ENCODE data around the gene PSMD5.
A peak's percentile ranks its signal among the peaks of the same experiment; 100 is the strongest.
"Not testable (repeated sequence)": the region's sequence is repeated elsewhere in the genome, so short reads cannot be mapped to it uniquely, and the experiment has no call there.

The PSMD5 gene

DNA sequence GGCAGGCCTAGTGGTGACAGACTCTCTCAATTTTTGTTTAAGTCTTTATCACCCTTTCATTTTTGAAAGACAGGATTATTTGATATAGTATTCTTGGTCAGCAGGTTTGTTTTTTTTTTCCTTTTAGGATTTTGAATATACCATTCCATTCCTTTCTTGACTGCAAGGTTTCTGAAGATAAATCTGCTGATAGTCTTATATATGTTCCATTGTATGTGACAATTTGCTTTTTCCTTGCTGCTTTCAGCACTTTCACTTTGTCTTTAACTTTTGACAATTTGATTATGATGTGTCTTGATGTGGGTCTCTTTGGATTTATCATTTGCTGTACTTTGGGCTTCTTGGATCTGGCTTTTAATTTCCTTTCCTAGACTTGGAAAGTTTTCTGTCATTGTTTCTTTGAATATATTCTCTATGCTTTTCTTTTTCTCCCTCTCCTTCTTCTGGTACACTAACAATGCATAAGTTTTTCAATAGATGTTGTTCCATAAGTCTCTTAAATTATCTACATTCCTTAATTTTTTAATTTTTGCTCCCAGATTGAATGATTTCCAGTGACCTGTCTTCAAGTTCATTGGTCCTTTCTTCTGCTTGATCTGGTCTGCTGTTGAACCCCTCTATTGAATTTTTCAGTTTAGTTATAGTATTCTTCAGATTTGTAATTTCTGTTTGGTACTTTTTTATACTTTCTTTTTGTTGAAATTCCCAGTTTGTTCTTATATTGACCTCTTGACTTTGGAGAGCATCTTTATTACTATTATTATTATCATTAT, 34.9 kb downstream of the PSMD5 start:
- Mint-ChIP-seq H3K27me3 (ENCODE audit: low read depth) (no peaks in the 10 kb centered on the region), H3K4me3 (no peak overlapping the region)
- TF ChIP-seq, protein P1, sequence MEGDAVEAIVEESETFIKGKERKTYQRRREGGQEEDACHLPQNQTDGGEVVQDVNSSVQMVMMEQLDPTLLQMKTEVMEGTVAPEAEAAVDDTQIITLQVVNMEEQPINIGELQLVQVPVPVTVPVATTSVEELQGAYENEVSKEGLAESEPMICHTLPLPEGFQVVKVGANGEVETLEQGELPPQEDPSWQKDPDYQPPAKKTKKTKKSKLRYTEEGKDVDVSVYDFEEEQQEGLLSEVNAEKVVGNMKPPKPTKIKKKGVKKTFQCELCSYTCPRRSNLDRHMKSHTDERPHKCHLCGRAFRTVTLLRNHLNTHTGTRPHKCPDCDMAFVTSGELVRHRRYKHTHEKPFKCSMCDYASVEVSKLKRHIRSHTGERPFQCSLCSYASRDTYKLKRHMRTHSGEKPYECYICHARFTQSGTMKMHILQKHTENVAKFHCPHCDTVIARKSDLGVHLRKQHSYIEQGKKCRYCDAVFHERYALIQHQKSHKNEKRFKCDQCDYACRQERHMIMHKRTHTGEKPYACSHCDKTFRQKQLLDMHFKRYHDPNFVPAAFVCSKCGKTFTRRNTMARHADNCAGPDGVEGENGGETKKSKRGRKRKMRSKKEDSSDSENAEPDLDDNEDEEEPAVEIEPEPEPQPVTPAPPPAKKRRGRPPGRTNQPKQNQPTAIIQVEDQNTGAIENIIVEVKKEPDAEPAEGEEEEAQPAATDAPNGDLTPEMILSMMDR (IDR thresholded peaks at IDR 0.05; ENCODE audit: unreplicated experiment in 3 of 3): no peak

DNA sequence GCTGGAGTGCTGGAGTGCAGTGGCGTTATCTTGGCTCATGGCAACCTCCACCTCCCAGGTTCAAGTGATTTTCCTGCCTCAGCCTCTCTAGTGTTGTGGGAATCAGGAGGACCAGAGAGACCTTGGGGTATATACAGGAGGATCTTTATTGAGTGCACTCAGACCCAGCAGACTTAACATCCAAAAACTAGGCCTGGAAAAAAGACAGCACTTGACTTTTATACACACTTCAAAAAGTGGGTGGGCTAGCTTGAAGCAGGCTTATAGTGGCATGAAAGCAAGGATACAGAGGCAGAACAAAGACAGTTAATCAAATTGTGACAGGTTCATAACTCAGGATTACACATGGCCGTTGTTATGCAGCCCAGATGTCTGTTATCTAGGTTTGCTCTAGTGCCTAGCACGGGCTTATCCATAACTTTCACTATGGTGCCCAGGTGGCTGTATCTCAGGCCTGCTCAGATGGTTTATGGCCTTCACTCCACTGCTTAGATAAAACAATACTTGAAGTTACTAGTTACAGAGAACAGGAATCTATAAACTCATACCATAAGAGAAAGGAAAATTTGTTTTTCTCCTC, 37.8 kb downstream of the PSMD5 start:
- H3K27me3 Mint-ChIP-seq (ENCODE audit: low read depth); H3K4me3 Mint-ChIP-seq: not testable (repeated sequence)
- peaks cover 34% of the 10 kb centered on the region for H3K36me3 Mint-ChIP-seq (ENCODE audit: low read depth)

More for the DNA sequence above, 34.9 kb downstream of the PSMD5 start:
- Mint-ChIP-seq H3K4me1 (no peaks in the 10 kb centered on the region), H3K36me3 (ENCODE audit: low read depth) (peaks cover 44% of the 10 kb centered on the region), H3K27ac (no peak overlapping the region), H3K9me3 (peaks cover 47% of the 10 kb centered on the region)

DNA sequence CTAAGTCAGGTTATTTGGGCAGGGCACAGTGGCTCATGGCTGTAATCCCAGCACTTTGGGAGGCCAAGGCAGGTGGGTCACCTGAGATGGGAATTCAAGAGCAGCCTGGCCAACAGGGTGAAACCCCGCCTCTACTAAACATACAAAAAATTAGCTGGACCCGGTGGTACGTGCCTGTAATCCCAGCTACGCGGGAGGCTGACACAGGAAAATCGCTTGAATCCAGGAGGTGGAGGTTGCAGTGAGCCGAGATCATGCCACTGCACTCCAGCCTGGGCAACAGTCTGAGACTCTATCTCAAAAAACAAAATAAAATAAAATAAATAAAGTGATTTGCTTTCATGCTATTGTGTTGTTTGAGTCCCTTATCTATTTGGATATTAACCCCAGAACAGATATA, 41.3 kb downstream of the PSMD5 start:
- Mint-ChIP-seq H3K27me3 (ENCODE audit: low read depth) (no peaks in the 10 kb centered on the region), H3K27ac (no peak overlapping the region), H3K36me3 (ENCODE audit: low read depth) (peaks cover 16% of the 10 kb centered on the region), H3K9me3 (peaks cover 16% of the 10 kb centered on the region), H3K4me1 (no peaks in the 10 kb centered on the region), H3K4me3 (no peak overlapping the region)
- TF ChIP-seq, protein P1 (IDR thresholded peaks at IDR 0.05; ENCODE audit: unreplicated experiment in 3 of 3): no peak

More for the DNA sequence above, 37.8 kb downstream of the PSMD5 start:
- peaks cover 40% of the 10 kb centered on the region for H3K9me3 Mint-ChIP-seq
- H3K4me1 Mint-ChIP-seq, H3K27ac Mint-ChIP-seq: not testable (repeated sequence)

DNA sequence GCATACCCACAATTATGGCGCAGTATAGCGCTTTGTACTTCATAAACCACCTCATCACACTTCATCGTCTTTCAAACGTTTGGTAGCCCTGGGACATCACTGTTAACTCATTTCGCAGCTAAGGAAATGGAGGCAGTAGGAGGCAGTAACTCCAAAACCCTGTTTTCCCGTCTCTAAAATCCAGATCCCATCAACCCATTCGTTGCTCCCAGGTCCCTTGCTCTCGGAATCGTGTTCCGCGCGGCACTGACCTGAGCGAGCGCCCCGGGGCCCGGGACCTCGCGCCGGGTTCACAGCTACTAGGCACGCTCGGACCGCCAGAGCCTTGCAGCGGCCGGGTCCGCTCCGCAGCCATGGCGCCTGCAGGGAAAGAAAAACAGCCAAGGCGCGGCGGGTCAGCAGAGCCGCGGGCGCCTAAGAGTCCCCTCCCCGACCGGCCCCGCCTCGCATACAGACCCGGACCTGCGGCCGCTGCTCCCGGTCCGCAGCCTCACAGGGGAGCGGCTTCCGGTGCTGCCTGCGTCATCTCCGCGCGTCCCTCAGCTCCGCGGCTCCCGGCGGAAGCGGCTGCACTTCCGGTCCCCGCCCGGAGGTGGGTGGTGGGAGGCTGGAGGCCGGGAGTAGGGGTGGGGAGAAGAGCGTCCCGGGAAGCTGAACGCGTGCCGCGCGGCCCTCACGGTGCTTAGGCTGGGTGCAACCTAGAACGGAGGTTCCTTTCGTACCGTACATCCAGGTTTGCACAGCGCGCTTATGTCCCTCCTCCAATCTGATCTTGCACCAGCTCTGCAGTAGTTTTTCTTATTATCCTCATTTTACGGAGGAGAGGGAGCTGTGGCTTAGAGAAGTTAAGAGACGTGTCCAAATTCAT, 49.6 kb downstream of the PSMD5 start, which contains the start of gene FBXW2:
TSS of gene FBXW2 (minus strand) at position 519 of the 868 bp plus-strand sequence. CDS start 5,158 bp downstream, outside the sequence.
- peak within 1 kb of the TSS; percentile 95 to 97 (median 95) for H3K27ac Mint-ChIP-seq
- H3K4me1 Mint-ChIP-seq: peaks cover 38% of the 10 kb centered on the region
- TF ChIP-seq, protein P1 (IDR thresholded peaks at IDR 0.05; ENCODE audit: unreplicated experiment in 3 of 3): no peak
- no peaks in the 10 kb centered on the region for H3K9me3 Mint-ChIP-seq
- H3K27me3 Mint-ChIP-seq (ENCODE audit: low read depth): no peaks in the 10 kb centered on the region
- H3K4me3 Mint-ChIP-seq: peak within 1 kb of the TSS; percentile 95 to 99 (median 97)
- H3K36me3 Mint-ChIP-seq (ENCODE audit: low read depth): peaks cover 16% of the 10 kb centered on the region

DNA sequence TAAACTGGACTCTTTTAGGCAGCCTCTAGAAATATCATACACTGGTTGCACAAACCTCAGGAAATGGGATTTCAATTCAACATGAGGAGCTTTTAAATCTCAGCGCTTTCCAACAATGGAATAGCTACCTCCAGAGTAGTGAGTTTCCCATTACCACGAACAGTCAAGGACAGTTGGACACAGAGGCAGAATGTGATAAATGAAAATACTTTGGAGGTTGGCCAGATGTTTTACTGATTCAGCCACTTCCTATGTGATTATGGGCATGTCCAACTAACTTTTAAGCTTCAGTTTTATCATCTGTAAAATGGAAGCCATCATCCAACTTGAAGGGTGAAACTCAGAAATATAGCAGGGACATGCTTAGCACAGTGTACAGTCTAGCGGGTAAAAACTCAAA, 51.6 kb downstream of the PSMD5 start:
- TF ChIP-seq, protein P1 (IDR thresholded peaks at IDR 0.05; ENCODE audit: unreplicated experiment in 3 of 3): no peak
- Mint-ChIP-seq H3K36me3 (ENCODE audit: low read depth) (peaks cover 29% of the 10 kb centered on the region), H3K9me3 (no peaks in the 10 kb centered on the region), H3K4me1 (peaks cover 41% of the 10 kb centered on the region), H3K27me3 (ENCODE audit: low read depth) (no peaks in the 10 kb centered on the region), H3K27ac (peak overlapping the region in 1 of 3 experiments; percentile 39), H3K4me3 (peak overlapping the region; percentile 95 to 99 (median 97))

DNA sequence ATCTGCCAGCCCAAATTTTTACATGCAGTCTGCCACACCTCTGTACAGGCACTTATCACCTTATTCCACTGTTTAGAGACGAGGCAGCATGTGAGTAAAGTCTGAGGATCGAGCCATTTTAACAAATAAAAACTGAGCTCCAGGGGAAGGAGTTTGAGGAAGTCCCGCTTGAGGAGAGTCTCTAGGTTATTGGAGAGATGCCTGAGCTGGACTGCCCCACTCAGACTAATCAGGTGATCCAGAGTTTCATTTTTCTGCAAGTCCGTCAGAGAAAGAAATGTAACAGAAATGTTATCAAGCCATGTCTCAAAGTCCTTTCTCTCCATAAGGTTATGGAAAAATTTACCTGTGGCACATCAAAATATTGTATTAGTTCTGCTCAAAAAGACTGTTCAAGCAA, 54.8 kb downstream of the PSMD5 start:
- TF ChIP-seq, protein P1 (IDR thresholded peaks at IDR 0.05; ENCODE audit: unreplicated experiment in 3 of 3): no peak

More for the DNA sequence above, 54.8 kb downstream of the PSMD5 start:
- no peaks in the 10 kb centered on the region for H3K27me3 Mint-ChIP-seq (ENCODE audit: low read depth)
- H3K4me1 Mint-ChIP-seq: peaks cover 32% of the 10 kb centered on the region
- H3K27ac Mint-ChIP-seq: no peak overlapping the region
- peaks cover 48% of the 10 kb centered on the region for H3K36me3 Mint-ChIP-seq (ENCODE audit: low read depth)
- no peak overlapping the region for H3K4me3 Mint-ChIP-seq
- H3K9me3 Mint-ChIP-seq: no peaks in the 10 kb centered on the region

Data from nephron (organoid).